Anterior cingulate cortex (tissue), 58 donors: ENCODE measurements around the gene GRK6.

Experiments
- DNase-seq, 58 donors: peaks; one replicate each; lab custom pipeline; 2025; lab: John Stamatoyannopoulos, UW

Gene GRK6

GRCh38 chr5:177466861-177467260 lies 40.4 kb downstream of the GRK6 start:
- DNase-seq = no peak

- no peak for DNase-seq
Observed at GRCh38 chr5:177467436-177467835, 41.0 kb downstream of the GRK6 start.

- peak in 1 of 58 donors; percentile 33 for DNase-seq
Observed at GRCh38 chr5:177468329-177468684, 41.8 kb downstream of the GRK6 start.

GRCh38 chr5:177468685-177469628 lies 42.5 kb downstream of the GRK6 start:
- peak in 50 of 58 donors; percentile 14 to 90 (median 58) for DNase-seq

- DNase-seq = no peak
Observed at GRCh38 chr5:177469750-177470525, 43.5 kb downstream of the GRK6 start.

GRCh38 chr5:177470759-177471536 lies 44.5 kb downstream of the GRK6 start:
- no peak for DNase-seq

GRCh38 chr5:177471610-177472356 lies 45.3 kb downstream of the GRK6 start:
- no peak for DNase-seq

GRCh38 chr5:177472460-177473442 lies 46.3 kb downstream of the GRK6 start:
- no peak for DNase-seq

GRCh38 chr5:177473443-177474001 lies 47.0 kb downstream of the GRK6 start, which contains the start of gene DBN1:
DBN1 (minus strand) TSS chr5:177473634; CDS start chr5:177473521, 113 bp downstream.
- DNase-seq = peak in 21 of 58 donors; percentile 12 to 53 (median 31)

- DNase-seq = no peak
Observed at GRCh38 chr5:177474002-177474476, 47.6 kb downstream of the GRK6 start.

- DNase-seq = no peak
Observed at GRCh38 chr5:177474846-177475562, 48.5 kb downstream of the GRK6 start.

- no peak for DNase-seq
Observed at GRCh38 chr5:177475563-177476427, 49.3 kb downstream of the GRK6 start.

- DNase-seq = no peak
Observed at GRCh38 chr5:177476531-177477233, 50.2 kb downstream of the GRK6 start.

- no peak for DNase-seq
Observed at GRCh38 chr5:177477701-177478477, 51.4 kb downstream of the GRK6 start.
